ENCODE measurements around the gene USP25.

Gene USP25

GRCh38 chr21:15826147-15826780 is 96.5 kb downstream of the USP25 start:
- DNase-seq (ENCODE audit: low read depth), result peak; percentile 55
- TF ChIP-seq MYC (IDR thresholded peaks at IDR 0.05; ENCODE audit: low read depth, low read length), result no peak
- no peak for TF ChIP-seq POLR2A (IDR thresholded peaks at IDR 0.05; ENCODE audit: extremely low read depth, insufficient read length)
- TF ChIP-seq, protein P1, sequence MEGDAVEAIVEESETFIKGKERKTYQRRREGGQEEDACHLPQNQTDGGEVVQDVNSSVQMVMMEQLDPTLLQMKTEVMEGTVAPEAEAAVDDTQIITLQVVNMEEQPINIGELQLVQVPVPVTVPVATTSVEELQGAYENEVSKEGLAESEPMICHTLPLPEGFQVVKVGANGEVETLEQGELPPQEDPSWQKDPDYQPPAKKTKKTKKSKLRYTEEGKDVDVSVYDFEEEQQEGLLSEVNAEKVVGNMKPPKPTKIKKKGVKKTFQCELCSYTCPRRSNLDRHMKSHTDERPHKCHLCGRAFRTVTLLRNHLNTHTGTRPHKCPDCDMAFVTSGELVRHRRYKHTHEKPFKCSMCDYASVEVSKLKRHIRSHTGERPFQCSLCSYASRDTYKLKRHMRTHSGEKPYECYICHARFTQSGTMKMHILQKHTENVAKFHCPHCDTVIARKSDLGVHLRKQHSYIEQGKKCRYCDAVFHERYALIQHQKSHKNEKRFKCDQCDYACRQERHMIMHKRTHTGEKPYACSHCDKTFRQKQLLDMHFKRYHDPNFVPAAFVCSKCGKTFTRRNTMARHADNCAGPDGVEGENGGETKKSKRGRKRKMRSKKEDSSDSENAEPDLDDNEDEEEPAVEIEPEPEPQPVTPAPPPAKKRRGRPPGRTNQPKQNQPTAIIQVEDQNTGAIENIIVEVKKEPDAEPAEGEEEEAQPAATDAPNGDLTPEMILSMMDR (IDR thresholded peaks at IDR 0.05; ENCODE audit: low read depth, low read length), result peak; percentile 13

GRCh38 chr21:15826908-15827601 is 97.3 kb downstream of the USP25 start:
- no peak overlapping the region for H3K4me3 ChIP-seq (ENCODE audit: low read depth, low read length)
- DNase-seq (ENCODE audit: low read depth), result no peak
- TF ChIP-seq, protein P1 (IDR thresholded peaks at IDR 0.05; ENCODE audit: low read depth, low read length), result no peak
- TF ChIP-seq, protein P2, sequence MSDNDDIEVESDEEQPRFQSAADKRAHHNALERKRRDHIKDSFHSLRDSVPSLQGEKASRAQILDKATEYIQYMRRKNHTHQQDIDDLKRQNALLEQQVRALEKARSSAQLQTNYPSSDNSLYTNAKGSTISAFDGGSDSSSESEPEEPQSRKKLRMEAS (IDR thresholded peaks at IDR 0.05; ENCODE audit: low read depth, low read length), result no peak
- TF ChIP-seq POLR2A (IDR thresholded peaks at IDR 0.05; ENCODE audit: extremely low read depth, insufficient read length) (no peak), MYC (IDR thresholded peaks at IDR 0.05; ENCODE audit: low read depth, low read length) (no peak)

More at GRCh38 chr21:15826147-15826780, 96.5 kb downstream of the USP25 start:
- H3K4me3 ChIP-seq (ENCODE audit: low read depth, low read length), result no peak overlapping the region

GRCh38 chr21:15831497-15831896 is 101.7 kb downstream of the USP25 start:
- H3K4me3 ChIP-seq (ENCODE audit: low read depth, low read length), result no peak overlapping the region
- no peak for DNase-seq (ENCODE audit: low read depth)
- TF ChIP-seq MYC (IDR thresholded peaks at IDR 0.05; ENCODE audit: low read depth, low read length), result no peak
- TF ChIP-seq, protein P2 (IDR thresholded peaks at IDR 0.05; ENCODE audit: low read depth, low read length), result no peak
- no peak for TF ChIP-seq POLR2A (IDR thresholded peaks at IDR 0.05; ENCODE audit: extremely low read depth, insufficient read length)
- TF ChIP-seq, protein P1 (IDR thresholded peaks at IDR 0.05; ENCODE audit: low read depth, low read length), result no peak

DNA sequence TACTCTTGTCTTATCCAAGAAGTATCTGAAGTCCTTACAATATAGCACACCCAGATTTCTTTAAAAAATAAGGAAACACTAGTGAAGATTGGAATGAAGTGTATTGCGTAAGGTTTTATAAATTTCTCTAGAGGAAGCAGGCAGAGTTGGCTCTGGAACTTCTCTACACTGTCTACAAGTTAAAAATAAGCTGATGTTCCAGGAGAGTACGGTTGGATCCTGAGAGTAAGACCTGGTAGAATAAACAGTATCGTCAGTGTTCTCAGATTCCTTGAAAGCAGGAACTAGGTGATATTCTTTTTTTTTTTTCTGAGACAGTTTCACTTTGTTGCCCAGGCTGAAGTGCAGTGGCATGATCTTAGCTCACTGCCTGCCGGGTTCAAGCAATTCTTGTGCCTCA is 107.9 kb downstream of the USP25 start:
- no peak overlapping the region for H3K4me3 ChIP-seq (ENCODE audit: low read depth, low read length)
- DNase-seq (ENCODE audit: low read depth), result no peak
- TF ChIP-seq, protein P2 (IDR thresholded peaks at IDR 0.05; ENCODE audit: low read depth, low read length), result no peak
- TF ChIP-seq, protein P1 (IDR thresholded peaks at IDR 0.05; ENCODE audit: low read depth, low read length), result no peak
- TF ChIP-seq POLR2A (IDR thresholded peaks at IDR 0.05; ENCODE audit: extremely low read depth, insufficient read length), result no peak
- TF ChIP-seq MYC (IDR thresholded peaks at IDR 0.05; ENCODE audit: low read depth, low read length), result no peak

DNA sequence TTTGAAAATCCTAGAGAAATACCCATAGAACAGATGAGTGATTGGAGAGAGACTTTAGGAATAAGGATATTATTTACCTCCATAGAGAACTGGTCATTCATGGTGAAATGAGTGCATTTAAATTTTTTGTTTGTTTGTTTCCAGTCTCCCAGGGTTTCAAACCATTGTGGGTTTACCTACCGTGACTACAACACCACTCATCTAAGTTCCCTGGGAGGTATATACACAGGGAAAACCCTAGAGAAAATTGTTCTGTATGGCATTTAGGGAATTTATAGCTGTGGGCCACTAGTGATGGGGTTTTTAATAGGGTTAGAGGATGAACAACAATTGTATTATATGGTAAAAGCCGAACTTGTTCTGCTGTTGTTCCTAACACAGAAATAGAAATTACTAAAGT is 109.2 kb downstream of the USP25 start:
- no peak overlapping the region for H3K4me3 ChIP-seq (ENCODE audit: low read depth, low read length)
- TF ChIP-seq MYC (IDR thresholded peaks at IDR 0.05; ENCODE audit: low read depth, low read length) (no peak), POLR2A (IDR thresholded peaks at IDR 0.05; ENCODE audit: extremely low read depth, insufficient read length) (no peak)
- TF ChIP-seq, protein P1 (IDR thresholded peaks at IDR 0.05; ENCODE audit: low read depth, low read length), result no peak
- TF ChIP-seq, protein P2 (IDR thresholded peaks at IDR 0.05; ENCODE audit: low read depth, low read length), result no peak
- no peak for DNase-seq (ENCODE audit: low read depth)
